Left ventricle myocardium inferior (tissue), 1 donor: ENCODE measurements around the gene IL2RG. TPM values are rescaled to one million over a fixed set of nuclear protein-coding genes. Genes with fewer than 3 reads are reported as not detected.

Experiments
- DNase-seq: peaks from one replicate; pipeline ENCODE4 v3.0.0-alpha.2; 2020
- H3K27ac ChIP-seq: fragments of 200-600 bp; replicated peaks from 2 replicates; pipeline ENCODE4 v1.8.0; 2021
- H3K27me3 ChIP-seq: fragments of 200-600 bp; 2 replicates; pipeline ENCODE4 v1.8.0; 2021; ENCODE audit warnings: low read depth
- H3K36me3 ChIP-seq: fragments of 200-600 bp; 2 replicates; pipeline ENCODE4 v1.8.0; 2021
- H3K4me1 ChIP-seq: fragments of 200-600 bp; 2 replicates; pipeline ENCODE4 v1.8.0; 2021
- H3K4me3 ChIP-seq: fragments of 200-600 bp; 2 replicates; pipeline ENCODE4 v1.8.0; 2021; ENCODE audit warnings: mild to moderate bottlenecking, moderate library complexity
- H3K9me3 ChIP-seq: fragments of 200-600 bp; replicated peaks from 2 replicates; pipeline ENCODE4 v1.8.0; 2021
- CTCF ChIP-seq: fragments of 200-600 bp; IDR thresholded peaks from 2 replicates; pipeline ENCODE4 v1.8.0; 2021; ENCODE audit warnings: antibody characterized with exemption, mild to moderate bottlenecking, borderline replicate concordance
- intact Hi-C: fragments of 100-400 bp; cut with micrococcal nuclease; formaldehyde crosslinking; loops from one replicate; pipeline ENCODE4 v1.11.0; 2022
- total RNA-seq: library from RNA; stranded (reverse); fragmentation: NEBNext Ultra II Directional; extraction: Animal tissue kit (Norgen Biotek cat#: 25700); gene quantifications from one replicate; pipeline ENCODE4 v1.2.1, GENCODE V29; 2021
- donor health status: DM: no; HTN: yes; CAD: no; lungs with severe emphysema.

Gene IL2RG
- total RNA-seq, 1 donor from 2014 or later, result 0.99 TPM

GRCh38 chrX:71143508-71143907 is 32.1 kb upstream of the IL2RG start:
- Histone ChIP-seq H3K9me3 (no peaks in the 10 kb centered on the region), H3K27me3 (no peaks in the 10 kb centered on the region), H3K27ac (no peak overlapping the region), H3K4me1 (peaks cover 6% of the 10 kb centered on the region), H3K36me3 (peaks cover 16% of the 10 kb centered on the region), H3K4me3 (no peak overlapping the region)
- no peak for TF ChIP-seq CTCF
- intact Hi-C loops, result no loop called here
- peak; percentile 29 for DNase-seq

- intact Hi-C loops, result no loop called here
- TF ChIP-seq CTCF, result no peak
- H3K4me1 ChIP-seq, result peaks cover 6% of the 10 kb centered on the region
- H3K4me3 ChIP-seq, result no peak overlapping the region
- H3K36me3 ChIP-seq, result peaks cover 46% of the 10 kb centered on the region
- DNase-seq, result no peak
- no peak overlapping the region for H3K27ac ChIP-seq
- no peaks in the 10 kb centered on the region for H3K9me3 ChIP-seq
- H3K27me3 ChIP-seq, result no peaks in the 10 kb centered on the region
Observed at GRCh38 chrX:71140440-71140839, 29.1 kb upstream of the IL2RG start.

- no peak for TF ChIP-seq CTCF
Observed at GRCh38 chrX:71131510-71131909, 20.1 kb upstream of the IL2RG start.

GRCh38 chrX:71128915-71129765 is 17.8 kb upstream of the IL2RG start:
- no peak overlapping the region for H3K4me3 ChIP-seq
- peaks cover 81% of the 10 kb centered on the region for H3K36me3 ChIP-seq
- H3K27me3 ChIP-seq, result no peaks in the 10 kb centered on the region
- H3K27ac ChIP-seq, result no peak overlapping the region
- peak; percentile 69 for TF ChIP-seq CTCF
- no peaks in the 10 kb centered on the region for H3K9me3 ChIP-seq
- peak; percentile 59 for DNase-seq
- no peaks in the 10 kb centered on the region for H3K4me1 ChIP-seq
- intact Hi-C loops, result no loop called here

More at GRCh38 chrX:71131510-71131909, 20.1 kb upstream of the IL2RG start:
- no peak for DNase-seq
- Histone ChIP-seq H3K27ac (no peak overlapping the region), H3K9me3 (no peaks in the 10 kb centered on the region), H3K36me3 (peaks cover 76% of the 10 kb centered on the region), H3K4me1 (no peaks in the 10 kb centered on the region), H3K4me3 (no peak overlapping the region), H3K27me3 (no peaks in the 10 kb centered on the region)
- intact Hi-C loops, result no loop called here

- H3K27ac ChIP-seq, result no peak overlapping the region
- intact Hi-C loops, result no loop called here
- no peaks in the 10 kb centered on the region for H3K9me3 ChIP-seq
- no peak for TF ChIP-seq CTCF
- DNase-seq, result no peak
- no peak overlapping the region for H3K4me3 ChIP-seq
- peaks cover 85% of the 10 kb centered on the region for H3K36me3 ChIP-seq
- H3K4me1 ChIP-seq, result no peaks in the 10 kb centered on the region
- no peaks in the 10 kb centered on the region for H3K27me3 ChIP-seq
Observed at GRCh38 chrX:71128166-71128833, 16.9 kb upstream of the IL2RG start.
